Activated gamma-delta T cell (primary cell): ENCODE measurements around the gene TADA3.
A peak's percentile ranks its signal among the peaks of the same experiment; 100 is the strongest.

Source experiments
- DNase-seq: peaks from one replicate; lab custom pipeline; 2025; lab: John Stamatoyannopoulos, UW

TADA3 gene

DNA sequence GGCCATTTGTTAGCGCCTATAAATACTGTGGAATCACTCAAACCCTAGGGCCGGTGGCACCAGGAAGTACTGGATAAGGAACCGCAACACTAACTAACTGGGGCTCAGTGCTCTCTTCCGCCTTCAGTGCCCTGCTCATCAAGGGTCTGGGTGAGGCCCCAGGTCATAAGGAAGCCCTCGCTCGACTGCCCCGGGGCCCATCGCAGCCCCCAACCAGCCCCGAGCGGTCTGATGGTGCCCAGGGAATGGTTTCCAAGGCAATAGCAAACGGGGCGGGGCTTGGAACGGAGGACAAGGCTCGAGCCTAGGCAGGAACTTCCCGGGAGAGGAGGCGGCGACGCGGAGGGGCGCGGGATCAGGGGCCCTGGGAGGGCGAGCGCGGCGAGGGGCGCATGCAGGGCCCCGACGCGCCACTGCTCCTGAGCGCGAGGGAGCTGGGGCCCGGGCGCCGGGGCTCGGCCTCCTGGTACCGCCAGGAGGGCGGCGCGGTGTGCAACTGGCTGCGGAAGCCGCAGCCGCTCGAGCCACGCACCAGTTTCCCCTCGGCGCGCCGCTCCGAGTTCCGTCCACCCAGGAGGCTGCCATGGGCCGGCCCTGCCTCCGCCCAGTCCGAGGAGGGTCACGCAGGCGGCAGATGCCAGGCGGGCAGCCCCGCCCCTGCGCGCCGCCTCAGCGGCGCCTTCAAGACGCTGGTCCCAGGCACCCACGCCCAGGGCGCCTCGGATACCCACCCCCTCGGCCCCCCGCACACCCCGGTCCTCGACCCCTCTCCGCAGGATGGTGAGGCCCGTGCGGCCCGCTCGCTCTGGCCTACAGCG is 17.6 kb upstream of the TADA3 start, which contains the start of gene TTLL3:
Gene TTLL3 (plus strand): TSS at position 648 of the 818 bp plus-strand sequence. CDS start 400 bp downstream, outside the sequence.
- peak; percentile 23 for DNase-seq

DNA sequence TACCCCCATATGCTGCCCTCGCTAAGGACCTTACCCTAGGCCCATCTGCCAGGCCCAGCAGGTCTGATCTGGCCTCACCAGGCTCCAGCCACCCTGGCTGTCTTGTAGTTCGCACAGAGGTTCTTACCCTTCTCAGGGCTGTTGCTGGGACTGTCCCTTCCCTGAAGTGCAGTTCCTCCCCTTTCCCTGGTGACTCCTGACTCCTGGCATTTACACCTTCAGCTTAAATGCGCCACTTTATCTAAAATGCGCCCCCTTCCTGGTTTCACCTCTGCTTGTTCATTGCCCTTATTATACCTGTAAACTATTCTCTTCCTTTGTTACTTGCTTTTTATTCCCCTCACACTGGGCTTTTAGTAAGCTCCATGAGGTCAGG is 17.0 kb upstream of the TADA3 start:
- no peak for DNase-seq

DNA sequence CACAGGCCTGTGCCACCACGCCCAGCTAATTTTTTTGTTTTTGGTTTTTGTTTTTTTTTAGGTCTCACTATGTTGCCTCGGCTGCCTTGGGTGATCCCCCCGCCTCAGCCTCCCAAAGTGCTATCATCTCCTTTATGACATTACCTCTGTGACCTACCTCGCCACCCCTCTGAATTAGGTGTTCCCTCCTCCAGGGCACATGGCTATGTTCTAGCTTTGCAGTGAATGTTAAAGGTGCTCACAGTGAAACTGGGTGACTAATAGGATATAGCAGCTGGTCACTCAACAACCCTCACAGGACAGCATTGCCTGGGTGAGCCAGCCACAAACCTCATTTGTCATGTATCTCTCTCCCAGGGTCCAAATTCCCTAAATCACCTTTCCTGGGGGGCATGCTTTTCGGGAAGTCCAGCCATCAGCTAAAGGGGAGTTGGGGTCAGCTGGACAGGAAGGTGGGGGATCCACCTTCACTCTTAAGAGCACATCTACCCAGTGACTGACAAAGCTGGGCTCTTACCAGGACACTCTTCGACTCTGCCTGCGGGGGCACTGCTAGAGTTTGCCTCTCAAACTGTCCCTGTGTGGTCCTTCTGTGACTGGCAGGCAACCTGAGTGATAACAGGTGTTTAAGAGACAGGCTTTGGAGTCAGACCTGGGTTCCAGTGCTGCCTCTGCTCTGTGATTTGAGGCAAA is 16.2 kb upstream of the TADA3 start:
- DNase-seq: no peak

DNA sequence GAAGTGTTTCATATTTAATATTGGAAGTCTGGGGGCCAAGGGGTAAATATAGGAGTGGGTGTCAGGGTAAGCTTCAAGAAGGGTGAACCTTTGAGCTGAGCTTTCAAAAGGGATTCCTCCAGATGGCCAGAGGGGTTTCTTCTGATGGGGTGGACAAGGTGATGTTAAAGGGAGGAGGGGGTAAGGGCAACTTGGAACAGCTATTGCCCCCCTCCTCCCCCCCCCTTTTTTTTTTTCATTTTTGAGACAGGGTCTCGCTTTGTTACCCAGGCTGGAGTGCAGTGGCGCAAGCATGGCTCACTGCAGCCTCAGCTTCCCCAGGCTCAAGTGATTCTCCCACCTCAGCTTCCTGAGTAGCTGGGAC is 15.7 kb upstream of the TADA3 start:
- DNase-seq: no peak

DNA sequence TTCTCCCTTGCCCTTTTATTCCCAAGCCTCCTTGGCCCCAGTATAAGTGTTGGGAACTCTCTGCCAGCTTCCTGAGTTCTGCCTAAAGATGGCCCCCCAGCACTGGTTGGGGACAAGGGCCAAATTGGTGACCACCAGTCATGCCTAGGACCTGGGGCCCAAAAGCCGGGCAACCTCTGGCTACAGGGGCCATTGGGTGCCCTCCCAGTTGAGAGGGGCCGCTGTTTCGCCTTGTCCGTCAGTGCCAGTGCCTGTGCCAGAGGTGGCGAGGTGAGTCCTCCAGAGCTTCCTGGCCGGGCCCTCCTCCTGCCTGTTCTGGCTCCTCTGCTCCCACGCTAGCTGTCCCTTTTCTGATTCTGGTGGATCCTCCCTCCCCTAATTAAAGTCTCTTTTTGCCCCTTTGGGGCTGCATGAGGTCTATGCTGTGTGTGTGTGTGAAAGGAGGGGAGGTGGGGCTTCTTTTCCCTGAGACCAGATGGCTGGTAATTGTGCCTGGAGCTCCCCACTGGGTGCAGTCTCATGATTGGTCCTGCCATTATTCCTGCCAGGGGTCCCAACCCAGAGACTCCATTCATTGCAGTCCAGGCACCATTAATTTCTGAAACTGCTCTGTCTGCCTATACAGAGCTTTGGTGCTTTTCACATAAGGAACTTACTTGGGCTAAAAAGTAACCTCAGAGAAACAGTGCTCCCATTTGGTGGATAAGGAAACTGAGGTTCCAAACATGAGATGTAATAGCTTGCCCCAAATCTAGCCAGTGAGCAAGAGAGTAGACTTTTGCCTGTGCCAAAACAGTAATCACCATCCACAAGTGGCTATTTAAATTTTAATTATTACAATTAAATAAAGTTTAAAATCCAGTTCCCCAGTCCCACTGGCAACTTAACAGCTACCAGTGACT is 14.7 kb upstream of the TADA3 start:
- DNase-seq: no peak

DNA sequence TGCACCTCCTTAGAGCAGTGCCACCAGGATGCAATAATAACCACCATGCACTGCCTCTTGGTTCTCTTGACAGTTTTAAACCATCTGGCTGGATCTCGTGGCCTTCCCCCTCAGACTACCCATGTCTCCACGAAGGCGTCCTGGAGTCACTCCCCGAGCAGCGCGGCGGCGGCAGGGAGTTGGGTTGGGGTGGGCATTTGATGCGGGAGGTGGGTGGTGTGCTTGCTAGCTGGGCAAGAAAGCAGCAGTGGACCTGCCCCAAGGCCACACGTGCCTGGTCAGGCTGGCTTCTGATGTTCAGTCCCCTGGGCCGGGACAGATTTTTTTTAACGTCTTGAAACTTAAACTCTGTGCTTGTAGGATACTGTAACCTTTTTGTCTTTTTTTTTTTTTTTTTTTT is 13.9 kb upstream of the TADA3 start:
- DNase-seq: no peak

DNA sequence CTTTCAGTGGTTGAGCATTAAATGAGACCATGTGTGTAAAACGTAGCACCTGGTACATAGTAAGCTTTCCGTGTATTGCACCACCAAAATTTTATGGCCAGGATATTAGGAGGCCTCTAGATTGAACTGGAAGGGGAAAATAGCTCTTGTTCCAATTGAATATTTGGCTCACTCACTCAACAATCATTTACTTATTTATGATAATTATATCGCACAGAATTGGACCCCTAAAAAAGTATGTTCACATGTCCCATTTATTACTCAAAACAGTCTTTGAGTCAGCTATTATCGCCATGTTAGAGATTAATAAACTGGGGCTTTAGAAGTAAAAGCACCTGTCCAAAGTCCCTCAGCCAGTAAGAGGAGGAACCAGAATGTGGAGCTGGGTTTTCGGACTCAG is 12.7 kb upstream of the TADA3 start:
- no peak for DNase-seq

DNA sequence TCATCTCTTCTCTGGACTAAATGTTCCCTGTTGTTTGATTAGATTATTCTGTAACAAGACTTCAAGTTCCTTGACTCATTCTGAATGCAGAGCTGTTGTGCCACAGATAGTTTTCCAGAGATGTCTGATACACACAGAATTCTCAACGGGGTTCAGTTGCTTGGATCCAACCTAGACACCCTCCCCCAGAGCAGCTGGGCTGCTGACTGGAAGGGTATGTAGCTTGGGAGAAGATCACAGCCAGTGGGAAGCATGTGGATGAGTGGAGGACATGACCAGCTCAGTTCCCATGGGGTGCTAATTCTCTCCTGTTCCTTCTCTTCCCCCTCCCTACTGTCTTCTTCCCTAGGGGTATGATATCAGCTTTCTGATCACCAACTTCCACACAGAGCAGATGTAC is 11.2 kb upstream of the TADA3 start:
- DNase-seq: no peak

DNA sequence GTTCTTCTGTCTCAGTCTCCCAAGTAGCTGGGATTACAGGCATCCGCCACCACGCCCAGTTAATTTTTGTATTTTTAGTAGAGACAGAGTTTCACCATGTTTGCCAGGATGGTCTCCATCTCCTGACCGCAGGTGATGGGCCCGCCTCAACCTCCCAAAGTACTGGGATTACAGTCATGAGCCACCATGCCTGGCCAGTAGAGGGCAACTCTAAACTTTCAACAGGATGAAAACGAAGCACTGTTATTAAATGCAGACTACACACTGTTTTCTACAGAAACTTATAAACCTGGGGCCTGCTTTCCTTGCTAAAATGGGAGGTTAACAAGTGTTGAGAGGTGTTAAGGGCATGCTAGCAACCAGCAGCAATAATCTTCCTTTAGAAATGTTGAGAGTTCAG is 8.3 kb upstream of the TADA3 start:
- DNase-seq: no peak

DNA sequence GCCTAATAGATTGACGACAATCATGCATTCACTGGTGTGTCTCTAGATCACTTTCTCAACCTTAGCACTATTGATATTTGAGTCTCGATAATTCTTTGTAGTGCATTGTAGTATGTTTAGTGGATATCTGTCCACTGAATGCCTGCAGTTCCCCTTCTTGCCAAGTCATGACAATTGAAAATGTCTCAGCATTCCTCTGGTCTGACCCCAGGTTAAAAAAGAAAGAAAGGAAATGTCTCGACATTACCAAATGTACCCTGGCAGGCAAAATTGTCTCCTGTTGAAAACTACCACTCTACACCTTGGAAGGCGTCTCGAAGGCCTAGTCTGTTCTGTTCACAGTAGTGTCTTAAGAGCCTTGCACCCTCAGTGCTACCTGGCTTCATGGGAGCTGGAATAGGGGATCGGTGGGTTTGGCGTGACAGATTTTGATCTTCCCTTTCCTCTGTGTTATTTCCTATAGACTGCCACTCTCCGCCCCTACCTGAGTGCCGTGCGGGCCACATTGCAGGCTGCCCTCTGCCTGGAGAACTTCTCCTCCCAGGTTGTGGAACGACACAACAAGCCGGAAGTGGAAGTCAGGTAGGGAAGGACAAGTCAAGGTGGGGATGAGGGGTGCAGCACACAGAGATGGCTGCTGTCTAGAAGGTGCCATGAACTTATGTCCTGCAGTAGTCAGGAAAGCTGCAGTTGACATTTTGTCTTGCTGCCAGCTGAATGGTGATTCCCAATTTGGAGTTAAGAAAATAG is 5.1 kb upstream of the TADA3 start:
- no peak for DNase-seq

DNA sequence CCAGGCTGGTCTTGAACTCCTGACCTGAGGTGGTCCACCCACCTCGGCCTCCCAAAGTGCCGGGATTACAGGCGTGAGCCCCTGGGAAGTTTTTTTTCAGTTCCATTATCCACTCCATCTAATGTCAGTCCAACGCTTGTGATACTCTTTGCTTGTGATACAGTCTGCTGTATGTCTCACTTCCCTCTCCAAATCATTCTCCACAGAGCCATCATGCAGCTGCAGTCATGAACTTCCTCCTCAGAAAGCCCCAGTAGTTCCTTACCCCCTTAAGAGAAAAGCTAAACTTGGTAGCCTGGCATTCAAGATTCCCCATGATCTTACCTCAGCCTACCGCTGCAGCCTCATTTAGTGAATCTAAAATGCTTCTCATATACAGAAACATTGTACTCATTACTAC is 2.9 kb upstream of the TADA3 start:
- no peak for DNase-seq

DNA sequence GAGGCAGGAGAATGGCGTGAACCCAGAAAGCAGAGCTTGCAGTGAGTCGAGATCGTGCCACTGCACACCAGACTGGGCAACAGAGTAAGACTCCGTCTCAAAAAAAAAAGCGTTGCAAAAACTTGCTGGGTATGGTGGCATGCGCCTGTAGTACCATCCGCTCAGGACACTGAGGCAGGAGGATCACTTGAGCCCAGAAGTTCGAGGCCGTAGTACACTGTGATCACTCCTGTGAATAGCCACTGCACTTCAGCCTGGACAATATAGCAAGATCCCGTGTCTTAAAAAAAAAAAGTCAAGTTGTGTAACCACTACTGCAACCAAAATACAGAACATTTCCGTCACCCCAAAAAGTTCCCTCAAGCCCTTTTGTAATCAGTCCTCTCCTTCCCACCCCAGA is 2.1 kb upstream of the TADA3 start:
- DNase-seq: no peak

DNA sequence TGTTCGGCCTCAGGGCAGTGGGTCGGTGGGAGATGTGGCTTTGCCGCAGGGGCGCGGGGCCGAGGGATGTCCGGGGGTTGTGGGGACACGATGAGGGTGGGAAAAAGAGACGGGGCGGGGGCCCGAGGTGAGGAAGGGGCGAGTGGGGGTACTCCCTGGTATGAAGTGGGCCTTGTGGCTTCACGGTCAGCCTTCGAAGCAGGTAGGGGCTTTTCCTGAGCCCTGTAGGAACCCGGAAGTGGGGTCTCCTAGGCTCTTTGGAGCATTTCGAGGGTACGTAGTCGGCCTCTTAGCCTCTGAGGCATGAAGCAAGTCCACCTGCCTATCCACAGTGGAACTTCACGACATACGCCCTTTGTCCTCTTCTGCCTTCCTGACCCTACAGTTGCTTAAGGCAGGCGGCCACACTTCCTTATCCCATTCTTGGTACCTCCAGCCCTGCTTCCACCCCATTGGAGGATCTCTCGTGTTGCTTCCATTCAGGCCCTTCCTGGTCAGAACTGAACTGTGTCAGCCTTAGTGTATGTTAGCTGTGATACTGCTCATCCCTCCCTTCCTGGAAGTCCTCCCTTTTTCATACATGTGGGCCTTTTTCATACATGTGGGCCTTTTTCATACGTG is 998 bp upstream of the TADA3 start:
- DNase-seq: no peak

DNA sequence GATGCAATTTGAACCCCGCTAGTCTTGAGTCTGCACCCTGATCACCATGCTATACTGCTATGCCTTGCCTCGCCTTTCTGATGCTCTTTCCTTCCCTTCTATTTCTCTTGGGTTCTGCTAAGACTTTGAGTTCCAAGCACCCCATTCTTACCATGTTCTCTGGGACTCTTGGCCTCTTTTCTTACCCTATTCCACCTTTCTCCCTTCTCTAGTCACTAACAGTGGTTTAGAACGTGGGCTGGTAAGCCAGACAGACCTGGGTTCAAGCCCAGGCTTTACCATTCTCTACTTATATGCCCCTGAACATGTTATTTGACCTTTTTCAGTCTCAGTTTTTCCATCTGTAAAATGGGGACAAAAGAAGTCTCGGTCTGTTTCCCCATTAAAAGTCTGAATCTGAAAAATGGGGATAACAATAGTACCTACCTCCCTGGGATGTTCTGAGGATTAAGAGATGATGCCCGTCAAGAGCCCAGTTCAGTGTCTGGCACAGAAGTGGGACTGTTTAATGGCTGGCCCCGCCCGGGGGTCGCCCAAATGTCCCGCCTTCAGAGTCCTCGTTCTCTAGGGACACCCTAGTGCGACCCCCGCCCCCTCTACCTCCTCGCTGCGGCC is 376 bp downstream of the TADA3 start:
- DNase-seq: no peak

DNA sequence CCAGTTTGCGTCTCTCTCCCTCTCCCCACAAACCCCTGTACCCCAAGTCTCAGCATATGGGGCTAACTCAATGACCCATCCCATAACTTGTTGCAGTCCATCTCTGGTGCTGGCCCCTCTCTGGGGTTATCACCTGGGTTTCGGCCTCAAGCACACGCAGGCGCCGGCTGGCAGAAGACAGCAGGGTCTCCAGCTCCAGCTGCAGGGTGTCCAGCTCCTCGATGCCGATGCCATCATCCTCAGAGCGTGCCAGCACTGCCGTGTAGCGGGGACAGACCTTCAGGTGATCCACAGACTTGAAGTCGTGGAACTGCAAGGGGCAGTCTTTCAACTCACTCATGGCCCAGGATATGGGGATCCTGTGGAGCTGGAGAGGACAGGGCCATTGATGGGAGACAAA is 1.1 kb downstream of the TADA3 start:
- DNase-seq: no peak

DNA sequence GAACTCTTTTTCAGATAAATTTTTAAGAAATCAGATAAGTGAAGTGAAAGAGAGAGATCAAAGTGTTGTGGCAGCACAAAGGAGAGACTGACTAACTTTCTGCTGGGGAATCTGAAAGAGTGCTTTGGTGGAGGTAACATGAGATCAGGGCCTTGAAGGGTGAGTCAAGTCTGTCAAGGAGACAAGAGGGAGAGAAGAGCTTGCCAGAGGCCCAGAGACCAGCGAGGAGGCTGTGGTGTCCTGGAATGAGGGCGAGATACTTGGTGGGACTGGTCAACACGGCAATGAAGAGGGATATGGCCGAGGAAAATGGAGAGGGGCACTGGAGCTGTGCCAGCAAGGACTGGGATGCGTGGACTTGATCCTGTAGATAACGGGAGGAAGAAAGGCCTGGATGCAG is 4.6 kb downstream of the TADA3 start:
- DNase-seq: no peak

DNA sequence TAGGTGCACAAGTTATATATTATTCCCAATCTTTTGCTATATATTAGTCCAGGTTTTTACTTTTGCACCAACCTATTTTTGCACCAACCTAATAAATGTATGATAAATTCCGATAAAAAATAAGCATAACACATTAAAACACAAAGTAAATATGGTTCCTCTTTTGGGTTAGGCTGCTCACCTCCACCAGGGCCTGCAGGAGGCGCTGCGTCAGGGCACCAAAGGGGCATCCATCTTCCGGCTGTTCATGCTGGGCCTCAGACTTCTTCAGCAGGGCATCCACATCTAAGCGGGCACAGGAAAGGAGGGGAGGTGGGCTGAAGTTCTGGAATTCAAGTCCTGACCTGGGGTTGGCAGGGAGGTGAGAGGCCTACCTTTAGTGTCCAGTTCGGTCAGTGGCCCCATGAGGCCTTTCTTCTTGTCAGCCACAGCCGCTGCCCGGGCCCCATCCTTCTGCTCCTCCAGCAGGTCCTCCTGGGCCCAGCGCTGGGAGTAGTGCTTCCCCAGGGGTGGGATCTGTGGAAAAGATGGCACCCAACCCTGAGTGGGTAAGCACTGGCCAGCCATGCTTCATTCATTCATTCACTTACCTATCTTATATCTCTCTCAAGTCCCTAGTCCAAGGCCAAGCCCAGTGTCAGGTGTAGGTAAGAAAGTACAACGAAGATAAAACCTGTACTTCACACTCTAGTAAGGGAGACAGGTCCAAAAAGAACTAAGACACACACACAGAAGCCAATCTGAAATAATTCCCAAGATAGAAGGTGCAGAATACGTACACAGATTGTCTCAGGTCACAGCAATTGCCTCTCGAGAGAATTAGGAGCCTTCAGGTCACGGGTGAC is 5.2 kb downstream of the TADA3 start:
- no peak for DNase-seq

DNA sequence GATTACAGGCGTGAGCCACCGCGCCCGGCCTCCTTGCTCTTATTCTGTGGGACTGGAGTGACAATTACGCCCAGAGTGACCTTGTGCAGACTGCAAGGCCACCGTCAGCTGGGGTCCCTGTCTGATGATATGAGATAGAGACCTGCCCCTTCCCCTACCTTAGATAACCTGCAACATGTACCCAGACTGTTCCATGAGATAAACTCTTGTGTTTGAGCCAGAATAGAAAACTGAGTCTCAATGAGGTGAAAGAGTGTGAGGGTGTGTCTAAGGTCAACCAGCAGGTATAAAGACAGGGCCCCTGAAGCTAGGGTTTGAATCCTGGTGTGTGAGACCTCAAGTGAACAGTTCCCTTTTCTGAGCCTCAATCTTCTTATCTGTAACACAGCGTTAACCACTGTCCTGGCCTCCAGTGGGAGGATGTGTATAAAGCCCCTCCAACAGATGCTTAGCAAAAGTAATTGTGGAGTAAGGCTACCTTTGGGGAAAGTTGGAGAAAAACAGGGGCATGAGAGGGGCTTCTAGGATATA is 6.0 kb downstream of the TADA3 start:
- no peak for DNase-seq

DNA sequence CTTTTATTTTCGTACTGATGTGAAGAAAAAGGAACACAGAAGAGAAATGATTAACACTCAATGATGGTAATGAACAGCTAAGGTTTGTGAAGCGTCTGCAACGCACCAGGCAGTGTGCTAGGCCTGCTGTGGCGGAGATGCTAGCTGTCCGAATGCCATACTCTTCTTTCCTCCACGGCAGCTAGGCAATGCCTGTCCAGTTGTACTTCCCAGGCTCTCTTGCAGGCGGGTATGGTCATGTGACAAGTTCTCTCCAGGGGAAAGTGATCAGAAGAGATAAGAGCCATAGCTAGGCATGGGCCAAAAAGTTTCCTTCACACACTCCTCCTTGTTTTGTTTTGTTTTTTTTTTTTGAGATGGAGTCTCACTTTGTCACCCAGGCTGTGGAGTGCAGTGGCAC is 6.7 kb downstream of the TADA3 start:
- no peak for DNase-seq

DNA sequence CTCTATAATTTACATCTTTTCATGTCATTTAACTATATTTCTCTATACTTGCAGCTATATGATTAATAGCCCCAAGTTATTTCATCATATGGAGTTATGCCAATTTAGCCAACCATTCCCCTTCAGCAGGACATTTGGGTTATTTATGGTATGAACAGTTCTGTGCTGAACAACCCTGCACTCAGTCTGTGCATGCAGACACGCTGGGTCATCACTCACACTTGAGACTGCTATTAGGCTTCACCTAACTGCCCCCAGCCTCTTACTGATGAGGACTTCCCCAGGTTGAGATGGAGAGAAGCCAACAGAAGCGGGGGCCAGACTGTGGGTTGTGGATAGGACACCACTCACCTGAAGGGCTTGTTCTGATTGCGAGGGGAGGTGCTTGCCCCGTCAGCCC is 7.3 kb downstream of the TADA3 start:
- no peak for DNase-seq
